GM10248 (cell line): ENCODE measurements around the gene CDC25A.

Experiments
- CTCF ChIA-PET: fragments of 300-600 bp; sonication (Branson Sonifier 250); formaldehyde crosslinking; extraction: SDS; loops from one replicate; lab custom pipeline; 2021; ENCODE audit warnings: antibody characterized with exemption; lab: Yijun Ruan, JAX
- POLR2A ChIA-PET: fragments of 350-650 bp; sonication (Branson Sonifier 250); formaldehyde crosslinking; extraction: SDS; loops from one replicate; lab custom pipeline; 2020; ENCODE audit warnings: antibody characterized with exemption; lab: Yijun Ruan, JAX
- DNase-seq: peaks from one replicate; pipeline ENCODE4 v3.0.0; 2012; ENCODE audit errors: extremely low spot score
- TF ChIP-seq, protein P1 (sequence below): IDR thresholded peaks from 2 replicates; pipeline ENCODE4 v1.5.1; 2012; ENCODE audit warnings: mild to moderate bottlenecking, low read depth; ENCODE audit errors: extremely low read depth, missing control alignments, control extremely low read depth

Gene CDC25A

DNA sequence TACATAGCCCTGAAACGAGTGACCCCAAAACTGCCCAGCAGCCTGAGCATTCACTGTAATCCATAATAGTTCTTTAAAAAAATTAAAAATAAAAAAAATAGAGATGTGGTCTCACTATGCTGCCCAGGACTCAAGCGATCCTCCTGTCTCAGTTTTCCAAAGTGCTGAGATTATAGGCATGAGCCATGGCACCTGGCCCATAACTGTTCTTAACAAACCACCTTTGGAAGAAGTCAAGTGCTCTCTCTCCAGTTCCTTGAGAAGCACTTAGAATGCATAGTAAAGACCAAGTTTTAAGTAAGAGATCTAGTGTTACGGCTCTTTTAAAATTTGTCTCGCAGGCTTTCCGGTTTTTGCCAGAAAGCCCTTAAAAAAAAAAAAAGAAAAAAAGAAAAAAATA lies 8.2 kb downstream of the CDC25A start:
- DNase-seq, result no peak
- ChIA-PET CTCF (interaction anchor here (1.5 kb wide), 1 partner anchor 256 kb away, joined by 3 read pairs; no protein-coding TSS in a partner anchor), POLR2A (no interaction called here)
- TF ChIP-seq, protein P1, sequence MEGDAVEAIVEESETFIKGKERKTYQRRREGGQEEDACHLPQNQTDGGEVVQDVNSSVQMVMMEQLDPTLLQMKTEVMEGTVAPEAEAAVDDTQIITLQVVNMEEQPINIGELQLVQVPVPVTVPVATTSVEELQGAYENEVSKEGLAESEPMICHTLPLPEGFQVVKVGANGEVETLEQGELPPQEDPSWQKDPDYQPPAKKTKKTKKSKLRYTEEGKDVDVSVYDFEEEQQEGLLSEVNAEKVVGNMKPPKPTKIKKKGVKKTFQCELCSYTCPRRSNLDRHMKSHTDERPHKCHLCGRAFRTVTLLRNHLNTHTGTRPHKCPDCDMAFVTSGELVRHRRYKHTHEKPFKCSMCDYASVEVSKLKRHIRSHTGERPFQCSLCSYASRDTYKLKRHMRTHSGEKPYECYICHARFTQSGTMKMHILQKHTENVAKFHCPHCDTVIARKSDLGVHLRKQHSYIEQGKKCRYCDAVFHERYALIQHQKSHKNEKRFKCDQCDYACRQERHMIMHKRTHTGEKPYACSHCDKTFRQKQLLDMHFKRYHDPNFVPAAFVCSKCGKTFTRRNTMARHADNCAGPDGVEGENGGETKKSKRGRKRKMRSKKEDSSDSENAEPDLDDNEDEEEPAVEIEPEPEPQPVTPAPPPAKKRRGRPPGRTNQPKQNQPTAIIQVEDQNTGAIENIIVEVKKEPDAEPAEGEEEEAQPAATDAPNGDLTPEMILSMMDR, result no peak

DNA sequence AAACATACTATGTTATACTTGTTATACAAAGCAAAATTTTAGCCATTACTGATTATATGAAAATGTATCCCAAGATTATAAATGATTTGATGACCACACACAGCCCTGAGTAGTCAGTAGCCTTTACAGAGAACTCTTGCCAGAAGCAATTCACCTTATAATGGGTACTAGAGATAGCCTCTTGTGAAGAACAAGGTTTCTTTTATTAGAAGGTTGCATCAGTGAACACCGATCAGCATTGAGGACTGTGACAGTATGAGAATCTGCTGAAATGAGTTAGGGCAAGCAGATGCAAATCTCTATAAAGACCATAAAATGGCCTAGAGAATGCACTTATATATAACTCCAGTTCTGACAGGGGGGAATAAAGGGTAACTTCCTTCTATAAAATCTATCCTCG lies 10.1 kb downstream of the CDC25A start:
- ChIA-PET POLR2A (interaction anchor here (0.6 kb wide), 1 partner anchor 589 kb away, joined by 5 read pairs; no protein-coding TSS in a partner anchor), CTCF (interaction anchor here (1.3 to 1.8 kb wide), 3 partner anchors 17 to 341 kb away, joined by 3 to 6 read pairs (median 3); no protein-coding TSS in a partner anchor)
- TF ChIP-seq, protein P1, result no peak
- DNase-seq, result no peak

DNA sequence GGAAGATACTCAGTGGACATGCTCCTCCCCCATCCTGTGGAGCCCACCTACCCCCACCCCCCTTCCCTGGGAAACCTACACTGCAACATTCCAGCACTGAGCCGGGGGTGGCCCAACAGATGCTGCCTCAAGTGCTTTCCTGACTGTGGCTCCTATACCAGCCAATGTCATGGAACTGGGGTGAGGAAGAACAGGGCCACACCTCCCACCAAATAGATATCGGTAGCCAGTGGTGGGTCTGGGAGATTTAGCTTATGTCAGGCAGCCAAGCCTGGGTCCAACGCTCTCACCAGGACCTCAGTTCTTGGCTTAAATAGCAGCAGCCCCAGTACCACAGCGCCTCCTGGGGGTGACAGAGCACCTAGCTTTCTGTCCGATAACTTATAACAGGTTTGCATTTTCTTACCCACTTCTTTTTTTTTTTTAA lies 30.3 kb downstream of the CDC25A start:
- CTCF ChIA-PET, result interaction anchor here (1.0 to 2.9 kb wide), 21 partner anchors 9 to 637 kb away, joined by 3 to 9 read pairs (median 4); no protein-coding TSS in a partner anchor
- DNase-seq, result no peak
- POLR2A ChIA-PET, result no interaction called here
- TF ChIP-seq, protein P1, result peak; percentile 53

DNA sequence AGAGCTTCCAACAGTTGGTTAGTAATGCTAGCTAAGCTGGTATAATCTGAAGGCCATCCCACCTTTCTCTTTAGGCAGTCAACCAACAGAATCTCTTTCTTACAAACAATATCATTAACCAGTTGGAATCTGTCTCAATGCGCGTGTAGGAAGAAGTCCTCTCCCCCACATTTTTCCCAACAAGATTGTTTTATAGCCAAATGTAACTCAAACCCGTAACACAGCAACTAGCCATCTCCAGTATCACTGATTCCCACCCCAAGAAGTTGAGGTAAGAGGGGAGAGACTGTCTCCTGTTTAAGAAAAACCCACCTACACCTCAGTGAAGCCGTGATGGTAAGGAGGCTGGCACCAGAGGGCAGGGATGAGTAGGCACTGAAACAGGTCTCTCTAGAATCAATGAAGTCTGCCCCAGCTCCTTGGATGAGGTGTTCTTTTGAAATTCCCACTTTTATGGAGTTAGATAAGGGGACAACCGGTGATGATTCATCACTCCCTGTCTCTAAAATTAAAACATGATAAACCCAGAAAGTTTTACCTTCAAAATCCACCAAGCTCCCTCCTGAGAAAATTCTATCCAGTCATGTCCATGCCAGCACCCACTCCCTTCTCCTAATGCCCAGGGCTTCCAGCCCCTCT lies 30.9 kb downstream of the CDC25A start:
- TF ChIP-seq, protein P1, result no peak
- CTCF ChIA-PET, result interaction anchor here (0.7 to 2.9 kb wide), 21 partner anchors 10 to 636 kb away, joined by 3 to 9 read pairs (median 4); no protein-coding TSS in a partner anchor
- no peak for DNase-seq
- POLR2A ChIA-PET, result no interaction called here

DNA sequence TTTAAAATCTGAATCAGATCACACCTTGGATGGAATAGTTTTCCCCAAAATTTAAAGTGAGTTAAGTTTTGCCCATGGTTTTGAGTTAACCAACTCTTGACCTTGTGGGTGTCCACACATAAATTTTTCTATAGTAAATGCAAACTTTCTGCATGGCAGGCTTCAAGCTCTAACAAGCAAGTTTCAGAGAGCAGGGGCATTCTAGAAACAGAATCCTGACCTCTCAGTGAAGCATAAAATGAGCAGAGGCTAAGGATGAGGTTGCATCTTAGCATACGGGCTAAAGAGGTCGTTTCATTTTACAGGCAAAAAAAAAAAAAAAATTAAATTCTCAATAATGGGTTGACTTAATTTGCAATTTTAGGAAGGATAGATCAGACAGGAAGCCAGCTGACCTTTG lies 32.1 kb downstream of the CDC25A start:
- POLR2A ChIA-PET, result no interaction called here
- TF ChIP-seq, protein P1, result no peak

DNA sequence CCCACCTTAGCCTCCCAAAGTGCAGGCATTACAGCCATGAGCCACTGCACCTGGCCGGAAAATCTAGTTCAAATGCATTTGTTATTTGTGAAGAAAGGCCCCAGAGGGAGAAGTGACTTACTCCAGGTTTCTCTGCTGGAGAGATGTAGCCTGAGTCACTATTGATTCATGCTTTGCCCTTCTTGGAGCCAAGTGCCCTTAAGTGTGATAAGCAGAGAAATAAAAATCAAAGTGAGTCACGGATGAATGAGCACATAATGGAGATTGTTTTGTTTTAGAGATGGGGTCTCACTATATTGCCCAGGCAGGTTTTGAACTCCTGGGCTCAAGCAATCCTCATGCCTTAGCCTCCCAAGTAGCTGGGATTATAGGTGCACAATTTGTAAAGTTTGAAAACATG lies 33.1 kb downstream of the CDC25A start:
- no peak for DNase-seq
- TF ChIP-seq, protein P1, result no peak
- ChIA-PET CTCF (interaction anchor here (1.4 kb wide), 1 partner anchor 329 kb away, joined by 3 read pairs; no protein-coding TSS in a partner anchor), POLR2A (no interaction called here)

More for the DNA sequence above, 32.1 kb downstream of the CDC25A start:
- no peak for DNase-seq
- CTCF ChIA-PET, result interaction anchor here (1.5 kb wide), 2 partner anchors 13 to 18 kb away, joined by 3 read pairs; no protein-coding TSS in a partner anchor
